Kidney capillary endothelial cell (primary cell): ENCODE measurements around the gene TC2N.
"Not testable (repeated sequence)": the region's sequence is repeated elsewhere in the genome, so short reads cannot be mapped to it uniquely, and the experiment has no call there.

ENCODE experiments used
- DNase-seq: peaks from one replicate; pipeline ENCODE4 v3.0.0-alpha.2; 2018; ENCODE audit warnings: low spot score

Gene TC2N

DNA sequence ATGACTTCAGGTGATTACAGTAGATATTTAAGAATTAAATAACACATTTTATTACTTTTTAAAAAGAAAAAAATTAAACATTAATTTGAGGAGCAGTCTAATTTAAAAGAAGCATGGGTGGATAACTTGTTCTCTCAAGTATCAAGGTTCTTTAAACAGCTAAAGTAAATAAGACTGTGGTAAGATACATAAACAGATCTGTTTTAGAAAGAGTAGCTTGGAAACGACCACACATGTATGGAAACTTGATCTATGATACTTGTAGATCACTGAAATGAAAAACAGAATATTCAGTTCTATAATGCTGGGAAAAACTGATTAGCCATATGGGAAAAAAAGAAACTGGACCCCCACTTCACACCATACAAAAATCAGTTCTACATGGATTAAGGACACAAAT is 36.0 kb downstream of the TC2N start:
- DNase-seq = no peak

DNA sequence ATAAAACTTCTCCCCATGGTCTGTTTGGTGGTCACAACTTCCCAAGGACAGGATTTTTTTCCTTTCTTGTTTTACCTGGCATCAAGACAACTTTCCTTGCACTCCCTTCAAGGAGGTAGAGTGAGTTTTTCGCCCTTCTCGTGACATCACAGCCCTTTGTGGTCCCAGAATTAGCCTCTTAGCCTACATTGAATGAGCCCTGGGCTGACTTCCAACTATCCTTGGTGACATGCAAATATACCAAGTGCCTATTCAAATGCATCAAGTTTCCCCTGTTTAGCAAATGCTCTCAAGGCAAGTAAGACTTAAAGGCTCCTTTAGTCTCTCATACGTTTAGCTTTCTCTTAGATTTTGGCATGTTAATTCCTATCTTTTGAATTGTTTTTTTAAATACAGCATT is 36.6 kb downstream of the TC2N start:
- no peak for DNase-seq

GRCh38 chr14:91829511-91829910 is 37.8 kb downstream of the TC2N start:
- no peak for DNase-seq

DNA sequence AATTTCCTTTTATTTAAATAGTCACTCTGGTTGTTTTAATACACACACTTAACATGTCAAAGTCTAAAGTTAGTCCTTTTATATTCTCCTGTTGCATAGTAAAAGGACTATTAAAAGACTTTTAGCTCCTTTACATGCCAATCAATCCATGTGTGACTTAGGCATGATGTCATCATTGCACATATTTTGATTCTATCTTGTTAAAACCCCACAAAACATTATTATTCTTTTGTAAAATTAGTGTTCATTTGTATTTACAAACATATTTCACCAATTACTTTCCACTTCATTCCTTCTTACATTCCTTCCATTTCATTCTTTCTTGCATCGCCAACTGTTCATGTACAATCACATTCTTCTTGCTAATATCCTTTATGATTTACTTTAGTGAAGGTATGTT is 39.6 kb downstream of the TC2N start:
- no peak for DNase-seq

GRCh38 chr14:91817566-91818325 is 49.6 kb downstream of the TC2N start:
- DNase-seq = no peak

DNA sequence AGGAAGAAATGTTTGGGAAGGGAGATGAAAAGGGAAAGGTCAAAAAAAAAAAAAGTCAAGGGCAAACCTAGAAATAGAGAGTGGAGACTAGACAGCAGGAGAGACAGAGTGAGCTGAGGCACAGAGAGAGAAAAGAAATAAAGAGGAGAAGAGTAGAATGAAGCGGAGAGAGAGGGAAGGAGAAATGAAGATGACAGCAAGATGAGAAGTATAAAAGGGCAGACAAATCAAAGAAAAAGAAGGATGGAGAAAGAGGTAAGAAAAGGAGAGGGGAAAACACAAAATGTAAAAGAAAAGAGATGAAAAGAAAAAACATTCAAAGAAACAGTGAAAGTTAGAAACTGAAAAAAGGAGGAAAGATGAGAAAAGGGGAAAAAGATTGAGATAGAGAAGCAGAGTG is 53.0 kb downstream of the TC2N start:
- no peak for DNase-seq

DNA sequence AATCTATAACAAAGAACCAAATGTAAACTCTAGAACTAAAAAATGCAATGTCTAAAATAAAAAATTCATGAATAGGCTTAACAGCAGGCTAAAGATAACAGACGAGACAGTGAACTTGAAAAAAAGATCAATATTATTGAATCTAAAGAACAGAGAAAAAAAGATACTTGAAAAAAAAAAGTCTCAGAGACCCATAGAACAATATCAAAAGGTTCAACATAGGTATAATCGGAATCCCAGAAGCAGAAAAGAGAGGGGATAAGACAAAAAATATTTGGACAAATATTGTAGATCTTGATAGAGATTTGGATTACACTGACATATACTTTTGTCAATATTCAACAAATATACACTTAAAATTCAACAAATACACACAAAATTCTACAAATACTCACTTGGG is 56.6 kb downstream of the TC2N start:
- DNase-seq = no peak

- DNase-seq = no peak
Observed at GRCh38 chr14:91806716-91807115, 60.6 kb downstream of the TC2N start.

- DNase-seq = not testable (repeated sequence)
Observed at GRCh38 chr14:91806094-91806493, 61.2 kb downstream of the TC2N start.

GRCh38 chr14:91805659-91806058 is 61.7 kb downstream of the TC2N start:
- no peak for DNase-seq

GRCh38 chr14:91801358-91801757 is 66.0 kb downstream of the TC2N start:
- no peak for DNase-seq

- DNase-seq = no peak
Observed at GRCh38 chr14:91796617-91797347, 70.6 kb downstream of the TC2N start.

- DNase-seq = no peak
Observed at GRCh38 chr14:91793704-91794103, 73.6 kb downstream of the TC2N start.

- no peak for DNase-seq
Observed at GRCh38 chr14:91786188-91786587, 81.1 kb downstream of the TC2N start.

GRCh38 chr14:91780452-91780851 is 86.9 kb downstream of the TC2N start:
- no peak for DNase-seq

- DNase-seq = no peak
Observed at GRCh38 chr14:91778217-91778616, 89.1 kb downstream of the TC2N start.

- no peak for DNase-seq
Observed at GRCh38 chr14:91774140-91775096, 92.9 kb downstream of the TC2N start.

DNA sequence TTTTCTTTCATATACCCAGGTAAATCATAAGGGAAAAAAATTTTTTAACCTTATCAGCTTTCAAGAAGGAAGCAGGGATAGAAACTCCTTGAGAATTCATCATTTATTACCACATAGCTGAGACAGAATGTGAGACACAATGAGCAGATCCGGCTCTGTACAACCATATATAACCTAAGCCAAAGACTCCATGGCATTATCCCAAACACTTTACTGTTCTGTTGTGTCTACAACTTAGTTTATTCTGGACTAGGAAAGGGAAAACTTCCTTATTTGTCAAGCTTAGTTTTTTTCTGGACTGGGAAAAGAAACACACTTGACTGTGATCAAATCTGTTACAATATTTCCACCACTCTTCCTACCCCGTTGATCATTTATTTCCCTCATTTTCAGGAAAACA is 97.2 kb downstream of the TC2N start:
- no peak for DNase-seq

DNA sequence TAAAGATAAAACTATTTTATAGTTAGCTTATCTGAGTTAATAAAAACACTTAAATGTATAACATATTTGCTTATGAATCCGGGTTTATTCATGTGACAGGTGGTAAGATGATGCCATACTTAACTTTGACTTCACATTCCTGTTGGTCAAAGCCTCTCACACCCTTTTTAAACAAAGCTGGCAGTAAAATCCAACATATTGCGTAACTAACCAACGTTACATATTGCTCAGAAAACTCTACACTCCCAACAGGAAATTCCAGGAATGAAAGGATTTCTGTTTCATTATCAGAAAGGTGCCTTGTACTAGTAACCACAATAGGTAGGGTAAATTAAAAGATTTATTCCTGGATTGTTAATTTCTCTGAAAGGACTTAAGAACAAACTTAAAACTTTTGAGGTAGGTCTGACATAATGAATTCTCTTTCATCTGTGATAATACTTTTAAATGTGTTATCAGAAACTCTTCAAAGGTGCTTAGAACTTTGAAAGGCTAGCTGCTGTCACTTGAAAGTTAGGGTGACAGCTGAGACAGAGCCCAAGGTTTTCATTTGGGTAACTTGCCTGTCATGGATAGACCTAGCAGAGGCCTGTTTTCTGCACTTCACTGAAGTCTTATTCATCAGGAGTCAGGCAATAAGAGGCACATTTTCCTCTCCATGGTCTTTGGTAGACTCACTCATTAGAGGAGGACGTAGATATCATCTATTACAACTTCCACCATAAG is 111.6 kb downstream of the TC2N start:
- DNase-seq = no peak

- DNase-seq = no peak
Observed at GRCh38 chr14:91754819-91755218, 112.5 kb downstream of the TC2N start.

- DNase-seq = no peak
Observed at GRCh38 chr14:91754185-91754584, 113.2 kb downstream of the TC2N start.
